ENCODE measurements around the gene STK26.

The STK26 gene

DNA sequence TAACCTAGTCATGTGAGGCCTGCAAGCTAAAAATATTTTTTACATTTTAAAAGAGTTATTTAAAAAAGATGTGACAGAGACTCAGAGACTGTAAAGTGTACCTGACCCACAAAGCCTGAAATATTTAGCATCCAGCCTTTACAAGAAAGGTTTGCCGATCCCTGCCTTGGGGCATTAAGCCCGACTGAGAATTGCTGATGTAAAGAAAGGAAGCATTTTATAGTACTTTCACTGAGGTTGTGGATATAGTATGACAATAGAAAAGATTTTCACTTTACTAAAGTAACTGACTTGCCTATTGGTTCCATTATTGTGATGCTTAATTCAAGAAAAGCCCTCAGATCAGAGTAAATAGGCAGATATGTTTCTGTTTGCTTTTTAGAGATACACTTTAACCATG, 17.0 kb downstream of the STK26 start:
- TF ChIP-seq, protein P1, sequence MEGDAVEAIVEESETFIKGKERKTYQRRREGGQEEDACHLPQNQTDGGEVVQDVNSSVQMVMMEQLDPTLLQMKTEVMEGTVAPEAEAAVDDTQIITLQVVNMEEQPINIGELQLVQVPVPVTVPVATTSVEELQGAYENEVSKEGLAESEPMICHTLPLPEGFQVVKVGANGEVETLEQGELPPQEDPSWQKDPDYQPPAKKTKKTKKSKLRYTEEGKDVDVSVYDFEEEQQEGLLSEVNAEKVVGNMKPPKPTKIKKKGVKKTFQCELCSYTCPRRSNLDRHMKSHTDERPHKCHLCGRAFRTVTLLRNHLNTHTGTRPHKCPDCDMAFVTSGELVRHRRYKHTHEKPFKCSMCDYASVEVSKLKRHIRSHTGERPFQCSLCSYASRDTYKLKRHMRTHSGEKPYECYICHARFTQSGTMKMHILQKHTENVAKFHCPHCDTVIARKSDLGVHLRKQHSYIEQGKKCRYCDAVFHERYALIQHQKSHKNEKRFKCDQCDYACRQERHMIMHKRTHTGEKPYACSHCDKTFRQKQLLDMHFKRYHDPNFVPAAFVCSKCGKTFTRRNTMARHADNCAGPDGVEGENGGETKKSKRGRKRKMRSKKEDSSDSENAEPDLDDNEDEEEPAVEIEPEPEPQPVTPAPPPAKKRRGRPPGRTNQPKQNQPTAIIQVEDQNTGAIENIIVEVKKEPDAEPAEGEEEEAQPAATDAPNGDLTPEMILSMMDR (IDR thresholded peaks at IDR 0.05; ENCODE audit: insufficient read depth, low read length): no peak
- TF ChIP-seq GABPA (IDR thresholded peaks at IDR 0.05; ENCODE audit: low read depth): no peak
- TF ChIP-seq, protein P2, sequence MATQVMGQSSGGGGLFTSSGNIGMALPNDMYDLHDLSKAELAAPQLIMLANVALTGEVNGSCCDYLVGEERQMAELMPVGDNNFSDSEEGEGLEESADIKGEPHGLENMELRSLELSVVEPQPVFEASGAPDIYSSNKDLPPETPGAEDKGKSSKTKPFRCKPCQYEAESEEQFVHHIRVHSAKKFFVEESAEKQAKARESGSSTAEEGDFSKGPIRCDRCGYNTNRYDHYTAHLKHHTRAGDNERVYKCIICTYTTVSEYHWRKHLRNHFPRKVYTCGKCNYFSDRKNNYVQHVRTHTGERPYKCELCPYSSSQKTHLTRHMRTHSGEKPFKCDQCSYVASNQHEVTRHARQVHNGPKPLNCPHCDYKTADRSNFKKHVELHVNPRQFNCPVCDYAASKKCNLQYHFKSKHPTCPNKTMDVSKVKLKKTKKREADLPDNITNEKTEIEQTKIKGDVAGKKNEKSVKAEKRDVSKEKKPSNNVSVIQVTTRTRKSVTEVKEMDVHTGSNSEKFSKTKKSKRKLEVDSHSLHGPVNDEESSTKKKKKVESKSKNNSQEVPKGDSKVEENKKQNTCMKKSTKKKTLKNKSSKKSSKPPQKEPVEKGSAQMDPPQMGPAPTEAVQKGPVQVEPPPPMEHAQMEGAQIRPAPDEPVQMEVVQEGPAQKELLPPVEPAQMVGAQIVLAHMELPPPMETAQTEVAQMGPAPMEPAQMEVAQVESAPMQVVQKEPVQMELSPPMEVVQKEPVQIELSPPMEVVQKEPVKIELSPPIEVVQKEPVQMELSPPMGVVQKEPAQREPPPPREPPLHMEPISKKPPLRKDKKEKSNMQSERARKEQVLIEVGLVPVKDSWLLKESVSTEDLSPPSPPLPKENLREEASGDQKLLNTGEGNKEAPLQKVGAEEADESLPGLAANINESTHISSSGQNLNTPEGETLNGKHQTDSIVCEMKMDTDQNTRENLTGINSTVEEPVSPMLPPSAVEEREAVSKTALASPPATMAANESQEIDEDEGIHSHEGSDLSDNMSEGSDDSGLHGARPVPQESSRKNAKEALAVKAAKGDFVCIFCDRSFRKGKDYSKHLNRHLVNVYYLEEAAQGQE (IDR thresholded peaks at IDR 0.05; ENCODE audit: insufficient replicate concordance, low read depth): no peak
- Histone ChIP-seq H3K27ac (replicated peaks) (no peak overlapping the region), H3K4me3 (replicated peaks; ENCODE audit: insufficient read depth, low read length) (no peak overlapping the region), H3K27me3 (ENCODE audit: insufficient read depth, poor library complexity, severe bottlenecking) (no peaks in the 10 kb centered on the region)
- no peak for DNase-seq (ENCODE audit: low read depth in 1 of 2, low spot score in 1 of 2)

DNA sequence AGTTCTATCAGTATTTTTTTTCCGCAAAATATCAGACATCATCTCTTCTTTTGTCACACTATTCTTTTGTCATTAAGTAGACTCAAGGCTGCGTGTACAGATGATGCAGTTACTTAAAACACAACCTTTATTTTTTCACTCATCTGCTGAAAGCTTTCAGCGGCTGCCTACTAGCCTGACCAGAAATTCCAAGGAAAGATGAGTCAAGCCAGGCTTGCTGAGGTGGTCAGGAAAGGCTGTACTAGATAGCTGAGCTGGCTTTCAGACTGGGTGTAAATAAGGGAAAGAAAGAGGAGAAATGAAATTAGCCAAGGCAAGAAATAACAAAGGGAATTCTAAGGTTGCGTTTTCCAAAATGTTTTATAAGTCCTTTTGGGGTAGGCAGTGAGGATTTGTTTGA, 17.9 kb downstream of the STK26 start:
- no peak for DNase-seq (ENCODE audit: low read depth in 1 of 2, low spot score in 1 of 2)
- no peak overlapping the region for H3K27ac ChIP-seq (replicated peaks)
- TF ChIP-seq, protein P2 (IDR thresholded peaks at IDR 0.05; ENCODE audit: insufficient replicate concordance, low read depth): no peak
- TF ChIP-seq POLR2AphosphoS5 (IDR thresholded peaks at IDR 0.05; ENCODE audit: low read depth) (no peak), GABPA (IDR thresholded peaks at IDR 0.05; ENCODE audit: low read depth) (no peak), SPI1 (IDR thresholded peaks at IDR 0.05; ENCODE audit: borderline replicate concordance, low read depth) (no peak)
- TF ChIP-seq, protein P1 (IDR thresholded peaks at IDR 0.05; ENCODE audit: insufficient read depth, low read length): no peak

DNA sequence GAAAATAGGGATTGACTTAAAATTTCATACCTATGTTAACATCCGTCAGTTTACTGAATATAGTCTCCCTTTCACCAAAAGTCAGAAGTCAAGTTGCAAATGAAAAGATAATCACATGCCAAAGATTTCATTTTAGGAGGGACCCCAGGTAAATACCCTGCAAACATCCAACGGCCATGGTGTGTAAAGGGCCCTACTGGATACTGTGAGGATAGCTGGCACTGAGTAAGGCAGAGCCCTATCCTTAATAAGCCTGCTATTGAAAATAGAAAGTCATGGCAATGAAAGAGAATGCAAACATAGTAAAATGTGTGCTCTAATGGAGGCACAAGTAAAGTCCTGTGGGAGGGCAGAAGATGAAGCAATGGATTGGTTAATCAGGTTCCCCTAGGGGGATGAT, 20.9 kb downstream of the STK26 start:
- Histone ChIP-seq H3K4me3 (replicated peaks; ENCODE audit: insufficient read depth, low read length) (no peak overlapping the region), H3K27ac (replicated peaks) (no peak overlapping the region), H3K27me3 (ENCODE audit: insufficient read depth, poor library complexity, severe bottlenecking) (no peaks in the 10 kb centered on the region)
- no peak for DNase-seq (ENCODE audit: low read depth in 1 of 2, low spot score in 1 of 2)
- TF ChIP-seq SPI1 (IDR thresholded peaks at IDR 0.05; ENCODE audit: borderline replicate concordance, low read depth): no peak
- TF ChIP-seq POLR2AphosphoS5 (IDR thresholded peaks at IDR 0.05; ENCODE audit: low read depth): no peak
- no peak for TF ChIP-seq GABPA (IDR thresholded peaks at IDR 0.05; ENCODE audit: low read depth)
- TF ChIP-seq, protein P1 (IDR thresholded peaks at IDR 0.05; ENCODE audit: insufficient read depth, low read length): no peak
- TF ChIP-seq, protein P2 (IDR thresholded peaks at IDR 0.05; ENCODE audit: insufficient replicate concordance, low read depth): no peak

More for the DNA sequence above, 17.9 kb downstream of the STK26 start:
- H3K4me3 ChIP-seq (replicated peaks; ENCODE audit: insufficient read depth, low read length): no peak overlapping the region
- no peaks in the 10 kb centered on the region for H3K27me3 ChIP-seq (ENCODE audit: insufficient read depth, poor library complexity, severe bottlenecking)
